ENCODE measurements around the gene PKHD1.

DNA sequence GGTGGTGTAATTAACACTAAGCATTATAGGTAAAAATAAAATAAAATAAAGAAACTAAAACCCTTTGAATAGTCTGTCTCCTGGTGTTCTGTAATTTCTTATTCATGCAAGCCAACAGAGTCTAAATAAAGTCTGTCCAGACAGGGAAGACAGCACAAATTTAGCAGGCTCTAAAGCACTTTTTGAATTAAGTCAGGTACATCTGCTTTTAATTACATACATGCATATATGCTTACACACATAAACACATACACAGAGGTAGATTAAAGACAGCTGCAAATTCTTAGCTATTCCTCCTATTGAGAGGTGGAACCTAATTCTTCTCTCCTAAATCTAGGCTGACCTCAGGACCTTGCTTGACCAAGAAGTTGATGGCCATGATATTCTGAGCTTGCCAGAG, 262.5 kb downstream of the PKHD1 start:
- no peak for TF ChIP-seq ZNF274 (IDR thresholded peaks at IDR 0.05; ENCODE audit: borderline replicate concordance, extremely low read depth, low read length)
- TF ChIP-seq TEAD4 (IDR thresholded peaks at IDR 0.05; ENCODE audit: low read depth, low read length) = no peak
- no peak for TF ChIP-seq CTCF (IDR thresholded peaks at IDR 0.05; ENCODE audit: control extremely low read depth in 1 of 3, insufficient read depth in 1 of 3, low read depth in 1 of 3, low read length in 3 of 3)
- TF ChIP-seq RFX5 (IDR thresholded peaks at IDR 0.05; ENCODE audit: borderline replicate concordance, low read depth, low read length) = no peak
- TF ChIP-seq YY1 (IDR thresholded peaks at IDR 0.05; ENCODE audit: low read depth, low read length) = no peak
- TF ChIP-seq SUZ12 (IDR thresholded peaks at IDR 0.05; ENCODE audit: low read length) = no peak
- no peak for TF ChIP-seq PHF8 (conservative IDR thresholded peaks at IDR 0.05; ENCODE audit: low read depth, low read length)
- no peak for TF ChIP-seq POLR2A (IDR thresholded peaks at IDR 0.05; ENCODE audit: control extremely low read depth in 1 of 2, low read depth in 2 of 2, low read length in 2 of 2)
- no peak for TF ChIP-seq BRCA1 (IDR thresholded peaks at IDR 0.05; ENCODE audit: low read depth, low read length)
- no peak for TF ChIP-seq GABPA (IDR thresholded peaks at IDR 0.05; ENCODE audit: borderline replicate concordance, insufficient read depth, low read length)
- TF ChIP-seq JUN (IDR thresholded peaks at IDR 0.05; ENCODE audit: low read depth, low read length) = no peak
- no peak for TF ChIP-seq EP300 (IDR thresholded peaks at IDR 0.05; ENCODE audit: borderline replicate concordance in 1 of 2, low read depth in 2 of 2, low read length in 2 of 2)
- TF ChIP-seq ATF3 (IDR thresholded peaks at IDR 0.05; ENCODE audit: insufficient read depth, low read depth, low read length) = no peak
- no peak for TF ChIP-seq RXRA (IDR thresholded peaks at IDR 0.05; ENCODE audit: insufficient read depth, low read depth, low read length)

Measured in H1 (cell line).